ENCODE measurements around the gene MARCHF3.

- TF ChIP-seq CTCF (IDR thresholded peaks at IDR 0.05; ENCODE audit: extremely low read depth in 1 of 2, insufficient read depth in 1 of 2, low read depth in 1 of 2, low read length in 2 of 2) (no peak), POLR2A (IDR thresholded peaks at IDR 0.05; ENCODE audit: low read depth, low read length) (no peak), POLR2AphosphoS5 (IDR thresholded peaks at IDR 0.05; ENCODE audit: insufficient read depth, low read depth, low read length) (no peak), MAX (IDR thresholded peaks at IDR 0.05; ENCODE audit: insufficient read depth, insufficient read length) (no peak), EZH2 (IDR thresholded peaks at IDR 0.05; ENCODE audit: borderline replicate concordance, low read depth, low read length, severe bottlenecking) (no peak)
Measured at GRCh38 chr5:127022846-127023245, 7.5 kb downstream of the MARCHF3 start.

All from endothelial cell of umbilical vein (primary cell).